Activated CD4-positive, alpha-beta memory T cell treated with anti-CD3 and anti-CD28 coated beads for 36 hours (primary cell): Measurements from ENCODE around the gene IGFL1. TPM values are rescaled to one million over a fixed set of nuclear protein-coding genes. Genes with fewer than 3 reads are reported as not detected.
"Not testable (repeated sequence)": the region's sequence is repeated elsewhere in the genome, so short reads cannot be mapped to it uniquely, and the experiment has no call there.

Source experiments
- CTCF ChIA-PET: fragments of 350-600 bp; sonication (Branson Sonifier 250); formaldehyde crosslinking; loops from one replicate; lab custom pipeline; 2021; ENCODE audit warnings: antibody characterized with exemption, inconsistent platforms; lab: Charles Lee
- POLR2A ChIA-PET: fragments of 350-600 bp; sonication (Branson Sonifier 250); formaldehyde crosslinking; loops from one replicate; lab custom pipeline; 2021; ENCODE audit warnings: antibody characterized with exemption; lab: Charles Lee
- DNase-seq: peaks from one replicate; pipeline ENCODE4 v3.0.0-alpha.2; 2020
- H3K27ac Mint-ChIP-seq: one replicate; pipeline ENCODE4 v1.8.0; 2021; ENCODE audit warnings: mixed read lengths
- H3K27me3 Mint-ChIP-seq: one replicate; pipeline ENCODE4 v1.8.0; 2021; ENCODE audit warnings: mixed read lengths
- H3K36me3 Mint-ChIP-seq: one replicate; pipeline ENCODE4 v1.8.0; 2021; ENCODE audit warnings: mixed read lengths
- H3K4me1 Mint-ChIP-seq: one replicate; pipeline ENCODE4 v1.8.0; 2021; ENCODE audit warnings: low read depth, mixed read lengths
- H3K4me3 Mint-ChIP-seq: one replicate; pipeline ENCODE4 v1.8.0; 2021; ENCODE audit warnings: mild to moderate bottlenecking, mixed read lengths
- H3K9me3 Mint-ChIP-seq: one replicate; pipeline ENCODE4 v1.8.0; 2021; ENCODE audit warnings: mixed read lengths
- intact Hi-C: fragments of 100-400 bp; cut with micrococcal nuclease; formaldehyde crosslinking; loops from one replicate; pipeline ENCODE4 v1.15.1; 2023
- total RNA-seq, 2 experiments: library from RNA; stranded (reverse); gene quantifications; one replicate each; pipeline ENCODE4 v1.2.3, GENCODE V29; 2021

The IGFL1 gene
- total RNA-seq, 2 experiments from 2014 or later = not detected

DNA sequence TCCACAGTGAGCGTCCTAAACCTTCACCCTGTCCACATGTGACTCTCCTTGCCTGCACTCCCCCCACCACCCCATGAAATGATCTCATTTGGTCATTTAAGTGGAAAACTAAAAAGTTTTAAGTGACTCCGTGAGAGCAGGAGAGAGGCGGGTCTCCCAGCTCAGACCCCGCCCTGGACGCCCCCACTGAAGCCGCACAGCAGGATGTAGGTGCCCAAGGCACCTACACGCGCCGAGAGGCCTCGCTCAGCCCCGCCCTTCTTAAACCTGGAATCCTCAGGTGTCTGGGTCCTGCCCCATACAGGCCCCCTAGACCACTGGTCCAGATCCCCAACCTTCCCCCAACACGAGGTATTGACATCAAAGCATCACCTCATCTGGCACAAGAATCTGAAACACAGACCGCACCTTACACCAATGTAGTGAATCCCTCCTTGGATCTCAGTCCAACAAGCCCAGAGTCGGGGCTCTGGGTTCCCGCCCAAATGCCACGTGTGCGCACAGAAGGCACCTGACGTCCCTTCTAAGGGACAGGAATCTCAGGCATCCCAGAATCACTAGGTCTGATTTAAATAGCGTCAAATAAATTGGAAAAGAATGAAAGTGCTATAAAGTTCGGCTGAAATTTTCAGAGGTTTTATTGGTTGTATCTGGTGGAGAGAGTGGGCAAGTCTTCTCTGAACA lies 3.5 kb downstream of the IGFL1 start:
- H3K36me3 Mint-ChIP-seq = no peaks in the 10 kb centered on the region
- CTCF ChIA-PET = no interaction called here
- intact Hi-C loops = no loop called here
- H3K27me3 Mint-ChIP-seq = peaks cover 35% of the 10 kb centered on the region
- H3K9me3 Mint-ChIP-seq = no peaks in the 10 kb centered on the region
- H3K27ac Mint-ChIP-seq = no peak overlapping the region
- no peak for DNase-seq
- H3K4me1 Mint-ChIP-seq = no peaks in the 10 kb centered on the region
- POLR2A ChIA-PET = no interaction called here
- H3K4me3 Mint-ChIP-seq = no peak overlapping the region

DNA sequence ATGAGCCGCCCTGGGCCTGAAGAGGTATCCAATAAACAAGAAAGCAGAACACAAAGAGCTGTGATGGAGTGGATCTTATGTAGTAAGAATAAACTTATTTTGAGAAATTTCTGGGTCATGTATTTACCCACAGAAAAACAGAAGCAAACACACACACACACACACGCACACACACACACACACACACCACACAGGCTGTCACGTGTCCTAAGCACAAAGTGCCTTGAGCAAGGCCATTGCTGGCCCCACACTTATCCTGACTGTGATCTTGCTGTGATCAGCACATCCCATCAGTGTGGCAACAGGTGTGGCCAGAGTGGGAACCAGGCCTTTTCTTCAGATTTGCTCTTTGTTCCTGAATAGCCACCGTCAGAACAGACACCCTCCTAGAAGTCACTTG lies 4.3 kb downstream of the IGFL1 start:
- H3K36me3 Mint-ChIP-seq, DNase-seq, H3K4me3 Mint-ChIP-seq, intact Hi-C loops, CTCF ChIA-PET, H3K4me1 Mint-ChIP-seq, H3K27ac Mint-ChIP-seq, POLR2A ChIA-PET, H3K9me3 Mint-ChIP-seq: not testable (repeated sequence)
- H3K27me3 Mint-ChIP-seq = peaks cover 36% of the 10 kb centered on the region

DNA sequence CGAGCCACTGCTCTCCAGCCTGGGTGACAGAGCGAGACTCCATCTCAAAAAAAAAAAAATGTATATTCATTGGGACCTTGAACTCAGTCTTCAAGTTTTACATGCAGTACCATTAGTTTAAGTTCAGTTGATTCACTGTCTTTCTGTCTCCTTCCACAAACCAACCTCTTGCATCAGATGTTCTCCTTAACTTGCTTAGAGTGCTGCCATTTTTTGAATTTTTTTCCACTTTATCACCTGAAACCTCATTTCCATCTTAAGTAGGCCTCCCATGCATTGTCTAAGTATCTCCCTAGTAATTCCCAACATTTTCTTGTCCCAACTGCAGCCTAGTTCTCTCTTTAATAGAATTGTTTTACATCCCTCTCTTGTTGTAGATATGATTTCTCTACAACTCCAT lies 8.6 kb downstream of the IGFL1 start:
- H3K4me3 Mint-ChIP-seq, H3K9me3 Mint-ChIP-seq, DNase-seq, H3K36me3 Mint-ChIP-seq, H3K27ac Mint-ChIP-seq, POLR2A ChIA-PET, H3K4me1 Mint-ChIP-seq, intact Hi-C loops, CTCF ChIA-PET: not testable (repeated sequence)
- H3K27me3 Mint-ChIP-seq = peaks cover 45% of the 10 kb centered on the region

DNA sequence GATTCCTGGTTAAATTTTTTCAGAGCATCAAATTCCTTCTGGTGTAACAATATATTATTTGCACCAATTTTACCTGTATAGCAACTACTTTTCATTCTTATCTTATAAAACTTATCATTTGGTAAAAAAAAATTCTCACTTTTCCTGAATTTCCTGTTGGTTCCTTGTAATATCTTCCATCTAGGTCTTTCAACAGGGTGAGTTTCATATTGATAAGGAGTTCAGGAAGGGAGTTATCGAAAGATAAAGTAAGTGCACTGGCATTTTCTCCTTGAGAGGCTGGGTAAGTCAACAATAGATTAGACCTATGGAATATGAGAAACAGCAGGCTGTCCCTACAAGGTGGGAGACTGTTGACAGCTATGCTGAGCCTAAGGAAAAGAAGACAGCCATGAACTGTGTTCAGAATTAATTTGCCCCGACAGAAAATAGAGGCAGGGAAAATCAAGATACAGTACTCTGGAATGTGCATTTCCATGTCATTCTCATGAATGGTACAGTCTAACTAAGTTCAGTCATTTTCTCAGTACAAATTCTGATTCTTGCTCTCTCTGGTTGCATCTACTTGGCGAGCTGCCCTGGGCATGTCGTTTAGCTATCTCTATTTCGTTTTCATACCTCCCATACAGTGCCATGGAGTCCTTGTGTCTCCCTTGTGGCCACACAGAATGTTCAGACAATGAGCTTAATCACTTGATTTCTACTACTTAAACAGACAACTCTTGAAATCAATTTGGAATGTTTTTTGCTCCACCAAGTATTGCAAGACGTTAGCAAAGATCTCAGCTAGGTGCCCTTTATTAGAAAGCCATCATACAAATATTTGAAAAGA lies 9.9 kb downstream of the IGFL1 start:
- Mint-ChIP-seq H3K36me3 (no peaks in the 10 kb centered on the region), H3K27ac (no peak overlapping the region), H3K4me1 (no peaks in the 10 kb centered on the region), H3K4me3 (no peak overlapping the region), H3K9me3 (no peaks in the 10 kb centered on the region), H3K27me3 (peaks cover 54% of the 10 kb centered on the region)
- no peak for DNase-seq
- intact Hi-C loops = no loop called here
- CTCF ChIA-PET = interaction anchor here (1.0 to 1.6 kb wide), 2 partner anchors 26 to 41 kb away, joined by 3 to 9 read pairs; no protein-coding TSS in a partner anchor
- POLR2A ChIA-PET = no interaction called here

DNA sequence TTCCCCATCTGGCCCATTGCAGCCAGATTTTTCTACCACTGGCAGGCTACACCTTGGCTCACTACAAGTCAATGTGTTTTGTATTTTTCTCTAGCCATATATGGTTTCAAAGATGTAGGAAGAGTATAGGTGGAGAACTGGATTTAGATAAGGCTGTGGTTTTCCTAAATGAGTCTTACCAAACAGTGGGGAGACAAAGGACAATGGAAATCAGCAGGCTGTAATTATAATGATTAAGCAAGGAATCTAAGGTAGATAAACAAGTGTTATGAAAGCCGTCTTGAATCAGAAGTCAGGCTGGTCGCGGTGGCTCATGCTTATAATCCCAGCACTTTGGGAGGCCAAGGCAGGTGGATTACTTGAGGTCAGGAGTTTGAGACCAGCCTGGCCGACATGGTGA lies 11.2 kb downstream of the IGFL1 start:
- DNase-seq = no peak
- peaks cover 60% of the 10 kb centered on the region for H3K27me3 Mint-ChIP-seq
- no peaks in the 10 kb centered on the region for H3K36me3 Mint-ChIP-seq
- H3K9me3 Mint-ChIP-seq = no peaks in the 10 kb centered on the region
- POLR2A ChIA-PET = no interaction called here
- no peaks in the 10 kb centered on the region for H3K4me1 Mint-ChIP-seq
- intact Hi-C loops = no loop called here
- no peak overlapping the region for H3K27ac Mint-ChIP-seq
- CTCF ChIA-PET = interaction anchor here (0.6 to 1.0 kb wide), 2 partner anchors 24 to 62 kb away, joined by 3 read pairs; no protein-coding TSS in a partner anchor
- H3K4me3 Mint-ChIP-seq = no peak overlapping the region

DNA sequence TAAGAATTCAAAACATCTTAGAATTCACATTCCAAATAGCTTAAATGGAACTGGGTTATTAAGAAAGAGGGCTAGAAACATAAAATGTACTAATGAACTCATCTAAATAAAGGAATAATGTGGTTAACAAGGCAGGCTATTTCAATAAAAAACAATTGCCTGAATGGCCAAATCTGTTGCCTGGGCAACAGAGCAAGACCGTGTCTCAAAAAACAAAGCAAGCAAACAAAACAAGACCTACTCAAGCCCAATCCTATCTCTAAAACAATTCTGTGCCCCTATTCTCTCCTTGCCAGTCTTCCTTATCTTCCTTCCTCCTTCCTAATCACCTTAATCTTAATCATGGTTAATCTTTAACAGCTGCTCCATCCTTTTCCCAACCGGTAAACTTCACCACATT lies 12.1 kb downstream of the IGFL1 start:
- Mint-ChIP-seq H3K27ac (no peak overlapping the region), H3K36me3 (no peaks in the 10 kb centered on the region), H3K4me1 (no peaks in the 10 kb centered on the region), H3K4me3 (no peak overlapping the region), H3K9me3 (no peaks in the 10 kb centered on the region), H3K27me3 (peaks cover 62% of the 10 kb centered on the region)
- ChIA-PET CTCF (no interaction called here), POLR2A (no interaction called here)
- intact Hi-C loops = no loop called here
- no peak for DNase-seq

DNA sequence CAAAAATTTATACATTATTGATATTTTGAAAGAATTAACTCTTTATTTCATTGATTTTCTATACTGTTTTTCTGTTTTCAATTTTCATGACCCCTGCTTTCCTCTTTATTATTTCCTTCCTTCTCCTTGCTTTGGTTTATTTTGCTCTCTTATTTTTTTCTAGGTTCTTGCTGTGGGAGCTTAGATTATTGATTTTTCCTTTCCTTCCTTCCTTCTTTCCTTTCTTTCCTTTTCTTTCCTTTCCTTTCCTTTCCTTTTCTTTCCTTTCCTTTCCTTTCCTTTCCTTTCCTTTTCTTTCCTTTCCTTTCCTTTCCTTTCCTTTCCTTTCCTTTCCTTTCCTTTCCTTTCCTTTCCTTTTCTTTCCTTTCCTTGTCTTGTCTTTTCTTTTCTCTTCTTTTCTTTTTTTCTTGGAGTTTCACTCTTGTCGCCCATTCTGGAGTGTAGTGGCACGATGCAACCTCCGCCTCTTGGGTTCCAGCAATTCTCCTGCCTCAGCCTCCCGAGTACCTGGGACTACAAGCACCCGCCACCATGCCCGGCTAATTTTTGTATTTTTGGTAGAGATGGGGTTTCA lies 13.6 kb downstream of the IGFL1 start:
- intact Hi-C loops, H3K9me3 Mint-ChIP-seq, H3K27ac Mint-ChIP-seq, DNase-seq, POLR2A ChIA-PET, H3K4me1 Mint-ChIP-seq, H3K36me3 Mint-ChIP-seq, H3K4me3 Mint-ChIP-seq: not testable (repeated sequence)
- CTCF ChIA-PET = interaction anchor here (0.7 kb wide), 1 partner anchor 21 kb away, joined by 3 read pairs; no protein-coding TSS in a partner anchor
- H3K27me3 Mint-ChIP-seq = peaks cover 64% of the 10 kb centered on the region

DNA sequence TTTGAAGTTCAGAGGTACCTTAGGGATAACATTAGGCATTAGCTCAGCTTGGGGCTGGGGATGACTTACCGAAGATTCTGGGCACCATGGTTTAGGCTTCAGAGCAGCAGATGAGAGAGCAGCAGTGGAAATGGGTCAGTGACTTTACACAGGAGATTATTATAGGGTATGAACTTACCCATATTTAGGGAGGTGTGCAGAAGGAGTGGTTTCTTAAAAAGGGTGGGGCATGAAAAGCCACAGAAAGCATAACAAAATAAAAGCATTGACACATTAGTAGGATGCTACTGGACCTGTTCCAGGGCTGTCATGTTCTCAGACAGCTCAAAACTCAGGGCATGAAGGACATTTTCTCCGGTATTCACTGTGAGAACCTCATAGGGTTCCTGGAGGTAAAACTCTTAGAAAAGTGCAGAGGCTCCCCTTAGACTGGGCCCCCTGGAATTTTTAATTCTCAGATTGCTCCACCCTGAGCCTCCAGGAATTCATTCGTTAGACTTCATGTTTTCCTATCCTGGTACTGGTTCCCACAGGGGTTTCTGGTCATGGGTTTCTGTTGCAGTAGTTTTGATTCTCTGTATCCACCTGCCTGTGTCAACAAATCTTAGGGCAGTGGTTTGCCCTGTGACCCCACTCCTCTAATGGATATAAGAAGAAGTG lies 20.7 kb downstream of the IGFL1 start:
- POLR2A ChIA-PET = no interaction called here
- Mint-ChIP-seq H3K9me3 (no peaks in the 10 kb centered on the region), H3K36me3 (no peaks in the 10 kb centered on the region), H3K4me1 (no peaks in the 10 kb centered on the region), H3K27me3 (peaks cover 45% of the 10 kb centered on the region), H3K27ac (no peak overlapping the region), H3K4me3 (no peak overlapping the region)
- intact Hi-C loops = no loop called here
- CTCF ChIA-PET = no interaction called here
- DNase-seq = no peak

DNA sequence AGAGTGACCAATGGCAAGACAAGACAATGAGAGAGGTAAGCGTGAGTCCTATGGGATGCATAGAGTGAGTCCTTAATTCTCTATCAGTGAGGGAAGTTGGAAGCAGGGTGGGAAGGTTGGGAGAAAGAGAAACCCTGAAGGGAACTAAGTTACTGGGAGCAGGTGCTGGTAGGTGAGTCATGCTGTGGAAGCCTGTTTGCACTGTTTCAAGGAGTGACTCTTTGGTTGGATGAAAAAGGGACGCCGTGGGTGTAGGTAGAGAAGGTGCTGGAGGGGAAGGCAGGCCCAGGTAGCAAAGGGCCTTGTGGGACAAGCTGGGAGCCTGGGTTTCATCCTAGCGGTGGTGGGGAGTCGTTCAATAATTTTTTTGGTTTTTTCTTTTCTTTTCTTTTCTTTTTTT lies 21.9 kb downstream of the IGFL1 start:
- POLR2A ChIA-PET = no interaction called here
- Mint-ChIP-seq H3K4me3 (no peak overlapping the region), H3K9me3 (no peaks in the 10 kb centered on the region), H3K27ac (no peak overlapping the region), H3K36me3 (no peaks in the 10 kb centered on the region), H3K4me1 (no peaks in the 10 kb centered on the region), H3K27me3 (peaks cover 35% of the 10 kb centered on the region)
- intact Hi-C loops = no loop called here
- no peak for DNase-seq
- CTCF ChIA-PET = no interaction called here

DNA sequence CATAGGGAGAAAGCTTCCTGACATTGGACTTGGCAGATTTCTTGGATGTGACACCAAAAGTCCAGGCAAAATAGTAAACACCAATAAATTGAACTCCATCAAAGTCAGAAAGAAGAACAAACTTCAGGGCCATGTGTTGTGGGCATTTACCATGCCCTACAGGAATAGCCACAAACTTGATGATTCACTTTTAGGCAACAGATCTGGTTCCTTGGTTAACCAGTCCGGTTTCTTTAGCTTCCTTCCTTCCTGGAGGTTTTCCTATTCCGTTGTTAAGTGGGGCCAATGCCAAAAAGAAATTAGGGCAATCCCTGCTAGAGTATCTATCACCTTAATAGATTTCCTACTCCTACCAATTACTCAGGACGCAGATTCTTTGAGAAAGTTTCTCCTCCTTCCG lies 25.2 kb downstream of the IGFL1 start:
- Mint-ChIP-seq H3K4me3 (no peak overlapping the region), H3K9me3 (no peaks in the 10 kb centered on the region), H3K27ac (no peak overlapping the region), H3K36me3 (no peaks in the 10 kb centered on the region), H3K27me3 (peaks cover 28% of the 10 kb centered on the region), H3K4me1 (no peaks in the 10 kb centered on the region)
- CTCF ChIA-PET = interaction anchor here (0.7 to 2.6 kb wide), 2 partner anchors 10 to 26 kb away, joined by 3 to 11 read pairs; no protein-coding TSS in a partner anchor
- POLR2A ChIA-PET = no interaction called here
- intact Hi-C loops = no loop called here
- no peak for DNase-seq

DNA sequence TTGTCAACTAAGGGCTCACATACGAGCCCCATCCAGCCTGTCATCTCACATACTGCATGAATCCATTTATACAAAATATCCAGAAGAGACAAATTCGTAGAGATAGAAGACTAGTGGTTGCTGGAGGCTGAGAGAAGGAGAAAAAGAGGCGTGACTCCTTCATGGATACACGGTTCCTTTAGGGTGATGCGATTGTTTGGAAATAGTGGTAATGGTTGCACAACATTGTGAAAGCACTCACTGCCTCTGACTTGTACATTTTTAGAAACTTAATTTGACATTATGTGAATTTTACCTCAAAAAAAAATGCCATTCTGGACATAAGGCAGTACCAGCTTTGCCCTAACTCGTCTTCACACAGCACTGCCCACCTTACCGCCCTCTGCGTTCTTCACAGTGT lies 27.3 kb downstream of the IGFL1 start:
- no peaks in the 10 kb centered on the region for H3K4me1 Mint-ChIP-seq

DNA sequence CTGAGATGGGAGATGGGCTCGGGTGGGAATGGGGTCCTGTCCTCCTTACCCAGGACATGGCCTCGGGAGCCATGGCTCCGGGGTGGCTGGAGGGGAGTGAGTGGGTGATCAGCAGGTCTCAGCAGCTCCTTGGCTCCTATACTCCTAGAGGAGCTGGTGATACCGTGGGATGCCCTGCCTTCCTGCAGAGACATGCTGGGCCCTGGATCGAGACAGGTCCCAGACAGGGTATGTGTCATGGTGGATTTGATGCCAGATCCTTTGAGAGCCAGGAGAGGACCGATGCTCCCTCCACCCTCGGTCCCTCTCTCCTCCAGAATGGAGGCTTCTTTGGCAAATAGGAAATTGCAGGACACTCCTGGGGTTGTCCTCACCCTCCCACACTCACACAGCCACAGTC lies 32.0 kb downstream of the IGFL1 start:
- intact Hi-C loops = loop anchor here (5.0 kb wide), 1 partner anchor 79 kb away; no protein-coding TSS in a partner anchor
- peaks cover 45% of the 10 kb centered on the region for H3K27me3 Mint-ChIP-seq
- H3K36me3 Mint-ChIP-seq, DNase-seq, H3K4me3 Mint-ChIP-seq, H3K27ac Mint-ChIP-seq, H3K9me3 Mint-ChIP-seq, POLR2A ChIA-PET: not testable (repeated sequence)
- H3K4me1 Mint-ChIP-seq = peaks cover 16% of the 10 kb centered on the region
- CTCF ChIA-PET = interaction anchor here (6.1 to 7.5 kb wide), 2 partner anchors 182 to 234 kb away, joined by 92 to 116 read pairs; no protein-coding TSS in a partner anchor

More for the DNA sequence above, 27.3 kb downstream of the IGFL1 start:
- CTCF ChIA-PET = interaction anchor here (2.6 kb wide), 1 partner anchor 8 kb away, joined by 11 read pairs; no protein-coding TSS in a partner anchor
- peaks cover 31% of the 10 kb centered on the region for H3K27me3 Mint-ChIP-seq
- no peaks in the 10 kb centered on the region for H3K9me3 Mint-ChIP-seq
- POLR2A ChIA-PET = no interaction called here
- intact Hi-C loops = no loop called here
- no peak overlapping the region for H3K27ac Mint-ChIP-seq
- H3K36me3 Mint-ChIP-seq = no peaks in the 10 kb centered on the region
- no peak for DNase-seq
- no peak overlapping the region for H3K4me3 Mint-ChIP-seq
